Neural progenitor cell (in vitro differentiated cells): ENCODE results near the gene ERICH4. TPM values are rescaled to one million over a fixed set of nuclear protein-coding genes. Genes with fewer than 3 reads are reported as not detected.

Experiments used
- DNase-seq: peaks from one replicate; pipeline ENCODE4 v3.0.0-alpha.2; 2016; ENCODE audit warnings: low spot score
- H2AFZ ChIP-seq: fragments of 200-600 bp; sonication (generic); replicated peaks from 2 replicates; pipeline ENCODE4 v1.6.1; 2016; ENCODE audit warnings: antibody characterized with exemption
- H3F3A ChIP-seq: fragments of 200-600 bp; sonication (generic); 2 replicates; pipeline ENCODE4 v1.6.1; 2016; ENCODE audit warnings: antibody characterized with exemption, low read depth
- H3K27ac ChIP-seq: fragments of 200-600 bp; sonication (generic); 2 replicates; pipeline ENCODE4 v1.5.1; 2016; ENCODE audit warnings: mild to moderate bottlenecking
- H3K27me3 ChIP-seq: fragments of 200-600 bp; sonication (generic); 2 replicates; pipeline ENCODE4 v1.6.1; 2016; ENCODE audit warnings: mild to moderate bottlenecking, moderate library complexity
- H3K36me3 ChIP-seq: fragments of 200-600 bp; sonication (generic); 2 replicates; pipeline ENCODE4 v1.5.1; 2016
- H3K4me1 ChIP-seq: fragments of 200-600 bp; sonication (generic); 2 replicates; pipeline ENCODE4 v1.6.1; 2016; ENCODE audit warnings: mixed run types
- H3K4me2 ChIP-seq: fragments of 200-600 bp; sonication (generic); 2 replicates; pipeline ENCODE4 v1.6.1; 2016
- H3K4me3 ChIP-seq: fragments of 200-600 bp; sonication (generic); 2 replicates; pipeline ENCODE4 v1.5.1; 2016
- H3K79me2 ChIP-seq: fragments of 200-600 bp; sonication (generic); 2 replicates; pipeline ENCODE4 v1.6.1; 2016; ENCODE audit warnings: low read depth
- H3K9ac ChIP-seq: fragments of 200-600 bp; sonication (generic); 2 replicates; pipeline ENCODE4 v1.6.1; 2016
- H3K9me3 ChIP-seq: fragments of 200-600 bp; sonication (generic); 2 replicates; pipeline ENCODE4 v1.5.1; 2016; ENCODE audit warnings: low read depth
- H4K20me1 ChIP-seq: fragments of 200-600 bp; sonication (generic); 2 replicates; pipeline ENCODE4 v1.6.1; 2016; ENCODE audit warnings: low read depth
- H3K27ac Mint-ChIP-seq: 3 replicates; pipeline ENCODE4 v1.8.0; 2021; ENCODE audit warnings: mixed read lengths
- H3K27me3 Mint-ChIP-seq: 2 replicates; pipeline ENCODE4 v1.8.0; 2022; ENCODE audit warnings: low read depth, mild to moderate bottlenecking, inconsistent platforms, moderate library complexity, mixed read lengths; ENCODE audit not compliant: insufficient read depth
- H3K36me3 Mint-ChIP-seq: 3 replicates; pipeline ENCODE4 v1.8.0; 2021; ENCODE audit warnings: mixed read lengths
- H3K4me1 Mint-ChIP-seq: 3 replicates; pipeline ENCODE4 v1.8.0; 2021; ENCODE audit warnings: mixed read lengths
- H3K4me3 Mint-ChIP-seq: 3 replicates; pipeline ENCODE4 v1.8.0; 2021; ENCODE audit warnings: mild to moderate bottlenecking, moderate library complexity, mixed read lengths
- H3K9me3 Mint-ChIP-seq: 3 replicates; pipeline ENCODE4 v1.8.0; 2020; ENCODE audit warnings: mixed read lengths
- EZH2 ChIP-seq: fragments of 200-600 bp; sonication (generic); IDR thresholded peaks from 2 replicates; pipeline ENCODE4 v1.6.1; 2017; ENCODE audit warnings: antibody characterized with exemption, mild to moderate bottlenecking, moderate library complexity
- EZH2phosphoT487 ChIP-seq: fragments of 200-600 bp; sonication (generic); IDR thresholded peaks from 2 replicates; pipeline ENCODE4 v1.6.1; 2017; ENCODE audit warnings: antibody characterized with exemption
- total RNA-seq: library from RNA; depleted of rRNA; stranded (reverse); fragments of >200 nt; gene quantifications from 2 replicates; pipeline ENCODE4 v1.2.3, GENCODE V29; 2015; ENCODE audit warnings: low replicate concordance
- TF ChIP-seq, protein P1 (sequence below): fragments of 200-600 bp; sonication (generic); IDR thresholded peaks from 2 replicates; pipeline ENCODE4 v1.5.1; 2017; ENCODE audit warnings: antibody characterized with exemption, mild to moderate bottlenecking

The ERICH4 gene
- total RNA-seq, 1 donor from 2014 or later = not detected

- H4K20me1 ChIP-seq = no peaks in the 10 kb centered on the region
- H3K27me3 ChIP-seq = no peaks in the 10 kb centered on the region
- Mint-ChIP-seq H3K4me3 (no peak overlapping the region), H3K27me3 (no peaks in the 10 kb centered on the region), H3K4me1 (peaks cover 4% of the 10 kb centered on the region), H3K36me3 (peaks cover 6% of the 10 kb centered on the region), H3K27ac (no peak overlapping the region), H3K9me3 (no peaks in the 10 kb centered on the region)
- no peak overlapping the region for H3K4me2 ChIP-seq
- H3K9ac ChIP-seq = no peak overlapping the region
- H3K27ac ChIP-seq = no peak overlapping the region
- H3F3A ChIP-seq = no peaks in the 10 kb centered on the region
- DNase-seq = no peak
- no peak overlapping the region for H3K4me3 ChIP-seq
- no peaks in the 10 kb centered on the region for H3K79me2 ChIP-seq
- H3K9me3 ChIP-seq = no peaks in the 10 kb centered on the region
- TF ChIP-seq, protein P1, sequence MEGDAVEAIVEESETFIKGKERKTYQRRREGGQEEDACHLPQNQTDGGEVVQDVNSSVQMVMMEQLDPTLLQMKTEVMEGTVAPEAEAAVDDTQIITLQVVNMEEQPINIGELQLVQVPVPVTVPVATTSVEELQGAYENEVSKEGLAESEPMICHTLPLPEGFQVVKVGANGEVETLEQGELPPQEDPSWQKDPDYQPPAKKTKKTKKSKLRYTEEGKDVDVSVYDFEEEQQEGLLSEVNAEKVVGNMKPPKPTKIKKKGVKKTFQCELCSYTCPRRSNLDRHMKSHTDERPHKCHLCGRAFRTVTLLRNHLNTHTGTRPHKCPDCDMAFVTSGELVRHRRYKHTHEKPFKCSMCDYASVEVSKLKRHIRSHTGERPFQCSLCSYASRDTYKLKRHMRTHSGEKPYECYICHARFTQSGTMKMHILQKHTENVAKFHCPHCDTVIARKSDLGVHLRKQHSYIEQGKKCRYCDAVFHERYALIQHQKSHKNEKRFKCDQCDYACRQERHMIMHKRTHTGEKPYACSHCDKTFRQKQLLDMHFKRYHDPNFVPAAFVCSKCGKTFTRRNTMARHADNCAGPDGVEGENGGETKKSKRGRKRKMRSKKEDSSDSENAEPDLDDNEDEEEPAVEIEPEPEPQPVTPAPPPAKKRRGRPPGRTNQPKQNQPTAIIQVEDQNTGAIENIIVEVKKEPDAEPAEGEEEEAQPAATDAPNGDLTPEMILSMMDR = no peak
- H2AFZ ChIP-seq = no peak overlapping the region
- H3K4me1 ChIP-seq = no peaks in the 10 kb centered on the region
- no peaks in the 10 kb centered on the region for H3K36me3 ChIP-seq
Observed at GRCh38 chr19:41413947-41414346, 29.0 kb upstream of the ERICH4 start.

GRCh38 chr19:41414461-41414860 is 28.5 kb upstream of the ERICH4 start:
- Histone ChIP-seq H3K9ac (no peak overlapping the region), H3K27me3 (no peaks in the 10 kb centered on the region), H3K9me3 (no peaks in the 10 kb centered on the region), H3K36me3 (no peaks in the 10 kb centered on the region), H3K4me3 (no peak overlapping the region), H3K4me1 (no peaks in the 10 kb centered on the region), H3F3A (no peaks in the 10 kb centered on the region), H3K4me2 (no peak overlapping the region), H3K27ac (no peak overlapping the region), H4K20me1 (no peaks in the 10 kb centered on the region), H2AFZ (no peak overlapping the region), H3K79me2 (no peaks in the 10 kb centered on the region)
- H3K36me3 Mint-ChIP-seq = peaks cover 6% of the 10 kb centered on the region
- peaks cover under 1% of the 10 kb centered on the region for H3K4me1 Mint-ChIP-seq
- DNase-seq = no peak
- H3K9me3 Mint-ChIP-seq = no peaks in the 10 kb centered on the region
- H3K4me3 Mint-ChIP-seq = no peak overlapping the region
- no peaks in the 10 kb centered on the region for H3K27me3 Mint-ChIP-seq
- peak overlapping the region; percentile 88 for H3K27ac Mint-ChIP-seq
- no peak for TF ChIP-seq EZH2

DNA sequence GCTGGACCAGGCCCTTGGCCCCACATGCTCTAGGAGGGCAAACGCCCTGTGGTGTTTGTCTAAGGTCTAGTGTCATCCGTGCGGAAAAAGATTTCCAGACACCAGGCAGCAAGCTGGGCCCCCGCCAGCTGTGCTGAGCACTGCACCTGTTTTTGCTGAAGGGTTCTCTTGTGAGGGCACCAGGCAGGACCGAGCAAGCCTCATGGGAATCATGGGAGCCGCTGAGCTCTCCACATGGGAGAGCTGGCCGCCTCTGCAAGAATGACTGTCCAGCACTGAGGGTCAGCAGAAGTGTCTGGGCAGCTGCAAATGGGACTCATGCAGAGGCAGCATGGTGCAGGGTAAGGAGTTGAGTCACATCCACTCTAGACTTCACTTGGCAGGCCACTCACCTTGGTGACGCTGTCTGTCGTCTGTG is 27.8 kb upstream of the ERICH4 start:
- H3K27ac Mint-ChIP-seq = no peak overlapping the region
- H3K4me1 Mint-ChIP-seq = no peaks in the 10 kb centered on the region
- TF ChIP-seq EZH2 (no peak), EZH2phosphoT487 (no peak)
- TF ChIP-seq, protein P1 = no peak
- Histone ChIP-seq H3K9me3 (no peaks in the 10 kb centered on the region), H4K20me1 (no peaks in the 10 kb centered on the region), H3K27me3 (no peaks in the 10 kb centered on the region), H3K36me3 (no peaks in the 10 kb centered on the region), H3K27ac (no peak overlapping the region), H2AFZ (no peak overlapping the region), H3K79me2 (no peaks in the 10 kb centered on the region), H3K4me1 (no peaks in the 10 kb centered on the region), H3K4me3 (no peak overlapping the region), H3F3A (no peaks in the 10 kb centered on the region), H3K4me2 (no peak overlapping the region), H3K9ac (no peak overlapping the region)
- no peak overlapping the region for H3K4me3 Mint-ChIP-seq
- H3K27me3 Mint-ChIP-seq = no peaks in the 10 kb centered on the region
- no peak for DNase-seq
- no peaks in the 10 kb centered on the region for H3K9me3 Mint-ChIP-seq
- H3K36me3 Mint-ChIP-seq = peaks cover 4% of the 10 kb centered on the region

GRCh38 chr19:41416194-41416674 is 26.7 kb upstream of the ERICH4 start:
- H3K27me3 Mint-ChIP-seq = no peaks in the 10 kb centered on the region
- H3K27ac Mint-ChIP-seq = no peak overlapping the region
- no peak overlapping the region for H3K4me2 ChIP-seq
- H3K79me2 ChIP-seq = no peaks in the 10 kb centered on the region
- H3K4me3 Mint-ChIP-seq = no peak overlapping the region
- H3K27ac ChIP-seq = no peak overlapping the region
- no peaks in the 10 kb centered on the region for H3K9me3 Mint-ChIP-seq
- no peaks in the 10 kb centered on the region for H4K20me1 ChIP-seq
- H3K36me3 ChIP-seq = no peaks in the 10 kb centered on the region
- peaks cover 4% of the 10 kb centered on the region for H3K36me3 Mint-ChIP-seq
- H3K4me3 ChIP-seq = no peak overlapping the region
- no peak for DNase-seq
- H3K4me1 ChIP-seq = no peaks in the 10 kb centered on the region
- no peaks in the 10 kb centered on the region for H3F3A ChIP-seq
- H3K9ac ChIP-seq = no peak overlapping the region
- TF ChIP-seq, protein P1 = no peak
- TF ChIP-seq EZH2phosphoT487 (no peak), EZH2 (no peak)
- no peak overlapping the region for H2AFZ ChIP-seq
- H3K4me1 Mint-ChIP-seq = no peaks in the 10 kb centered on the region
- H3K27me3 ChIP-seq = no peaks in the 10 kb centered on the region
- no peaks in the 10 kb centered on the region for H3K9me3 ChIP-seq
